K562 (cell line): ENCODE results near the gene PNPLA7. TPM values are rescaled to one million over a fixed set of nuclear protein-coding genes. Genes with fewer than 3 reads are reported as not detected.

Source experiments
- ATAC-seq: fragments of 200-7000 bp; cut with Tn5 transposase; 3 replicates; pipeline ENCODE4 v1.9.1; 2020; ENCODE audit warnings: moderate library complexity
- BruUV-seq: library from RNA; stranded (reverse); fragments of 400-500 nt; replicated peaks from 2 replicates; lab custom pipeline; 2021; lab: Mats Ljungman, UMichigan
- CTCF ChIA-PET: fragments of 300-600 bp; formaldehyde crosslinking; extraction: SDS; loops from one replicate; lab custom pipeline; 2021; ENCODE audit warnings: low intra/inter-chr PET ratio; lab: Yijun Ruan, JAX
- POLR2A ChIA-PET: fragments of 300-600, 350-650 bp; sonication (Branson Sonifier 250); formaldehyde crosslinking; extraction: SDS; loops from one replicate; lab custom pipeline; 2021; ENCODE audit warnings: antibody characterized with exemption, inconsistent platforms; lab: Yijun Ruan, JAX
- DNase-seq, 4 experiments: peaks; one replicate each; pipeline versions ENCODE4 v3.0.0 to v3.0.0-alpha.2; 2011 to 2018; ENCODE audit warnings: low spot score in 3 of 4, mixed read lengths in 3 of 4; ENCODE audit errors: extremely low read depth in 1 of 4
- FAIRE-seq: peaks from 2 replicates; lab custom pipeline; 2011; peaks lifted over from hg19 to GRCh38; lab: Jason Lieb, UNC
- H2AFZ ChIP-seq: 2 replicates; pipeline ENCODE4 v1.6.0; 2011; ENCODE audit warnings: low read depth, low read length, control low read depth, inconsistent platforms
- H3K27ac ChIP-seq: fragments of 200-600 bp; 3 replicates; pipeline ENCODE4 v1.8.0; 2011; ENCODE audit warnings: low read depth, mild to moderate bottlenecking, control low read depth, inconsistent platforms, low read length, moderate library complexity, mixed read lengths; ENCODE audit errors: extremely low read depth
- H3K27me3 ChIP-seq, 2 experiments: fragments of 300-600 bp in 1 of 2; 2 replicates in 1 of 2; 3 replicates in 1 of 2; pipeline versions ENCODE4 v1.6.0 to v1.8.0; 2011; ENCODE audit warnings: inconsistent platforms in 2 of 2, low read length in 2 of 2, mild to moderate bottlenecking in 1 of 2, mixed read lengths in 1 of 2, moderate library complexity in 1 of 2; ENCODE audit not compliant: control insufficient read depth in 2 of 2, insufficient read depth in 2 of 2
- H3K36me3 ChIP-seq: fragments of 300-600 bp; 3 replicates; pipeline ENCODE4 v1.8.0; 2011; ENCODE audit warnings: mild to moderate bottlenecking, low read length, inconsistent platforms; ENCODE audit not compliant: control insufficient read depth, insufficient read depth
- H3K4me1 ChIP-seq, 2 experiments: fragments of 200-600 bp in 1 of 2; replicated peaks in 1 of 2; 2 replicates in 1 of 2; 3 replicates in 1 of 2; pipeline versions ENCODE4 v1.5.1 to v1.8.0; 2011; ENCODE audit warnings: inconsistent platforms in 2 of 2, low read length in 2 of 2, mild to moderate bottlenecking in 1 of 2, mixed read lengths in 1 of 2, moderate library complexity in 1 of 2; ENCODE audit not compliant: control insufficient read depth in 2 of 2, insufficient read depth in 2 of 2
- H3K4me2 ChIP-seq: 2 replicates; pipeline ENCODE4 v1.6.1; 2011; ENCODE audit warnings: low read length, control low read depth, inconsistent platforms, mixed read lengths; ENCODE audit not compliant: insufficient read depth
- H3K4me3 ChIP-seq: fragments of 200-600 bp; sonication (generic), shearing (Covaris generic); 2 replicates; pipeline ENCODE4 v1.5.1; 2016; ENCODE audit warnings: control low read depth, inconsistent platforms
- H3K79me2 ChIP-seq: fragments of 200-600 bp; 3 replicates; pipeline ENCODE4 v1.8.0; 2011; ENCODE audit warnings: low read length, inconsistent platforms; ENCODE audit not compliant: control insufficient read depth, insufficient read depth
- H3K9ac ChIP-seq, 2 experiments: 2 replicates each; pipeline versions ENCODE4 v1.6.0 to v1.6.1; 2011; ENCODE audit warnings: low read depth in 2 of 2, low read length in 2 of 2, control low read depth in 1 of 2, inconsistent platforms in 1 of 2, mild to moderate bottlenecking in 1 of 2, mixed read lengths in 1 of 2; ENCODE audit not compliant: insufficient read depth in 1 of 2
- H3K9me1 ChIP-seq: one replicate; pipeline ENCODE4 v1.6.0; 2011; ENCODE audit warnings: inconsistent platforms, mild to moderate bottlenecking, low read length, moderate library complexity; ENCODE audit not compliant: control insufficient read depth, insufficient read depth
- H3K9me3 ChIP-seq: replicated peaks from 2 replicates; pipeline ENCODE4 v1.5.1; 2011; ENCODE audit warnings: low read depth, low read length, inconsistent platforms; ENCODE audit not compliant: control insufficient read depth, insufficient read depth
- H4K20me1 ChIP-seq: replicated peaks from 2 replicates; pipeline ENCODE4 v1.6.1; 2011; ENCODE audit warnings: low read length, inconsistent platforms, mixed read lengths; ENCODE audit not compliant: control insufficient read depth, insufficient read depth
- CBX5 ChIP-seq: IDR thresholded peaks from 2 replicates; pipeline ENCODE4 v1.6.1; 2014; ENCODE audit warnings: low read depth, borderline replicate concordance
- GTF2E2 ChIP-seq: fragments of 200-800 bp; sonication (Bioruptor generic); IDR thresholded peaks from 2 replicates; pipeline ENCODE4 v1.6.1; 2016; ENCODE audit warnings: missing genetic modification characterization, missing compliant biosample characterization
- HCFC1 ChIP-seq: IDR thresholded peaks from 2 replicates; pipeline ENCODE4 v1.6.1; 2012; ENCODE audit warnings: low read depth, low read length, improper control_type of control experiment
- HMG20B ChIP-seq: fragments of 250-450 bp; sonication (Bioruptor Pico); IDR thresholded peaks from 2 replicates; pipeline ENCODE4 v1.5.0; 2021; ENCODE audit warnings: mild to moderate bottlenecking
- KDM1A ChIP-seq, 2 experiments: fragments of 450-650 bp; IDR thresholded peaks; 2 replicates each; pipeline ENCODE4 v1.6.1; 2016; ENCODE audit warnings: mild to moderate bottlenecking in 2 of 2
- NCOA1 ChIP-seq: fragments of 450-650 bp; IDR thresholded peaks from 2 replicates; pipeline ENCODE4 v1.6.1; 2016; ENCODE audit warnings: low read depth
- PYGO2 ChIP-seq: fragments of 450-650 bp; IDR thresholded peaks from 2 replicates; pipeline ENCODE4 v1.6.1; 2016; ENCODE audit warnings: mild to moderate bottlenecking, missing genetic modification characterization, moderate library complexity, missing compliant biosample characterization
- RBFOX2 ChIP-seq: fragments of 200-400 bp; formaldehyde crosslinking; IDR thresholded peaks from 2 replicates; pipeline ENCODE4 v1.6.1; 2017; ENCODE audit warnings: low read depth, mild to moderate bottlenecking, low read length, moderate library complexity
- RHOXF2B ChIP-seq: fragments of 250-450 bp; sonication (Bioruptor Pico); conservative IDR thresholded peaks from 2 replicates; pipeline ENCODE4 v1.5.1; 2021
- STAT6 ChIP-seq: sonication (generic); formaldehyde crosslinking; IDR thresholded peaks from 2 replicates; pipeline ENCODE4 v1.8.1; 2023; ENCODE audit warnings: mild to moderate bottlenecking, missing genetic modification reagents
- XRCC5 ChIP-seq: fragments of 200-400 bp; formaldehyde crosslinking; IDR thresholded peaks from 2 replicates; pipeline ENCODE4 v1.6.1; 2017; ENCODE audit warnings: low read depth, mild to moderate bottlenecking, low read length
- ZFP1 ChIP-seq: fragments of 450-650 bp; formaldehyde crosslinking; IDR thresholded peaks from 2 replicates; pipeline ENCODE4 v1.4.0; 2020; ENCODE audit warnings: mild to moderate bottlenecking, mixed read lengths
- ZNF609 ChIP-seq: sonication (generic); formaldehyde crosslinking; IDR thresholded peaks from 2 replicates; pipeline ENCODE4 v1.8.1; 2023; ENCODE audit warnings: missing genetic modification reagents, mild to moderate bottlenecking, borderline replicate concordance
- ZNF778 ChIP-seq: fragments of 450-650 bp; formaldehyde crosslinking; IDR thresholded peaks from 2 replicates; pipeline ENCODE4 v1.4.0; 2020; ENCODE audit warnings: mild to moderate bottlenecking, moderate library complexity
- WGBS: fragments of 100-300 bp; shearing (Covaris generic); methylation state at CpG from one replicate; pipeline ENCODE4 v1.1.6; 2016; ENCODE audit warnings: low coverage, mixed read lengths; ENCODE audit not compliant: insufficient coverage; ENCODE audit errors: missing lambda C conversion rate; 5-methylcytosine and 5-hydroxymethylcytosine counted together
- in situ Hi-C: fragments of 300-500 bp; cut with MboI; formaldehyde crosslinking; loops from 4 replicates; pipeline ENCODE4 v1.15.0; 2018; ENCODE audit warnings: inconsistent platforms, mixed read lengths
- intact Hi-C: fragments of 100-400 bp; cut with micrococcal nuclease; formaldehyde crosslinking; loops from 2 replicates; pipeline ENCODE4 v1.14.2; 2022
- polyA plus RNA-seq, 8 experiments: library from polyadenylated mRNA; depleted of rRNA in 4 of 8; stranded (reverse) in 5 of 8; unstranded in 3 of 8; fragments of >200 nt; fragmentation: Nextera tagmentation in 2 of 8; fragmentation: Illumina TruSeq in 1 of 8; extraction: Ambion mirVana in 2 of 8; extraction: Trizol in 1 of 8; gene quantifications; 2 replicates each; pipeline versions ENCODE4 v1.2.1 to v1.2.3, GENCODE V29; 2011 to 2014; ENCODE audit warnings: inconsistent platforms in 1 of 8, missing spikeins in 1 of 8
- total RNA-seq, 7 experiments: library from RNA; depleted of rRNA in 6 of 7; stranded (reverse); fragments of >200 nt in 6 of 7; fragmentation: Illumina TruSeq in 2 of 7; extraction: Trizol in 2 of 7; gene quantifications; 2 replicates each; pipeline versions ENCODE4 v1.2.1 to v1.2.3, GENCODE V29; 2011 to 2021; ENCODE audit warnings: low replicate concordance in 1 of 7

PNPLA7 gene
- total and polyA plus RNA-seq, 9 of the 15 experiments (the other 6 are each of a cell fraction or from before 2014, with no cell fraction given) = 0.01 to 0.85 (median 0.19) TPM; not detected in 1

GRCh38 chr9:137500666-137501397 is 49.4 kb downstream of the PNPLA7 start:
- no peak for ATAC-seq
- H3K9ac ChIP-seq = no peak overlapping the region

More at GRCh38 chr9:137500666-137501397, 49.4 kb downstream of the PNPLA7 start:
- Histone ChIP-seq H4K20me1 (no peaks in the 10 kb centered on the region), H3K27me3 (peaks cover 6 to 44% of the 10 kb centered on the region in 2 experiments; a peak in 4 of 5 replicates), H3K27ac (no peak overlapping the region), H3K79me2 (no peaks in the 10 kb centered on the region), H2AFZ (no peak overlapping the region), H3K4me1 (peaks cover 0 to 52% of the 10 kb centered on the region in 2 experiments; a peak in 2 of 5 replicates), H3K36me3 (no peaks in the 10 kb centered on the region), H3K4me2 (no peak overlapping the region), H3K9me3 (no peaks in the 10 kb centered on the region), H3K4me3 (no peak overlapping the region), H3K9me1 (no peaks in the 10 kb centered on the region)
- FAIRE-seq (no peak), DNase-seq (no peak)
- intact Hi-C loops (no loop called here), in situ Hi-C loops (no loop called here)
- CTCF ChIA-PET = no interaction called here
- TF ChIP-seq GTF2E2 (tag) = no peak
- TF ChIP-seq XRCC5 = no peak
- TF ChIP-seq PYGO2 (tag) = no peak
- TF ChIP-seq CBX5 = no peak
- TF ChIP-seq RHOXF2B (CRISPR knock-in tag) = no peak
- no peak for TF ChIP-seq HCFC1
- TF ChIP-seq KDM1A (IDR thresholded peaks at IDR 0.05) = no peak
- no peak for TF ChIP-seq HMG20B
- no peak for TF ChIP-seq NCOA1
- no peak for TF ChIP-seq ZNF778 (CRISPR knock-in tag)
- TF ChIP-seq ZFP1 (CRISPR knock-in tag) = no peak
- TF ChIP-seq ZNF609 = no peak
- TF ChIP-seq RBFOX2 = no peak
- no peak for TF ChIP-seq STAT6 (CRISPR knock-in tag)
- WGBS = 69% methylated on average over 37 of the region's 45 CpGs
- POLR2A ChIA-PET = interaction anchor here (0.6 kb wide), 2 partner anchors 20 to 68 kb away, joined by 3 to 4 read pairs; no protein-coding TSS in a partner anchor
- no TSS peak for BruUV-seq
